ENCODE results near the gene TMC8.

Gene TMC8

GRCh38 chr17:78116411-78116810, 14.2 kb upstream of the TMC8 start:
- no peaks in the 10 kb centered on the region for H3K79me2 ChIP-seq (ENCODE audit: insufficient read depth, low read length)
- no peak overlapping the region for H2AFZ ChIP-seq (ENCODE audit: low read depth, low read length)
- H3K4me3 ChIP-seq (ENCODE audit: low read depth in 1 of 2, low read length in 2 of 2) = no peak overlapping the region
- DNase-seq (no peak), ATAC-seq (ENCODE audit: insufficient read depth, low read depth) (no peak)
- H3K4me1 ChIP-seq (ENCODE audit: insufficient read depth, low read length) = peaks cover 10% of the 10 kb centered on the region
- H3K9me3 ChIP-seq (ENCODE audit: insufficient read depth, low read length, severe bottlenecking) = no peaks in the 10 kb centered on the region
- H3K36me3 ChIP-seq (ENCODE audit: insufficient read depth, low read length) = no peaks in the 10 kb centered on the region; the same call in 1 of the 2 replicates
- no peaks in the 10 kb centered on the region for H3K27me3 ChIP-seq (ENCODE audit: insufficient read depth, low read length, poor library complexity)
- no peak overlapping the region for H3K9ac ChIP-seq (ENCODE audit: low read depth, low read length)
- no peak overlapping the region for H3K27ac ChIP-seq (ENCODE audit: low read length)
- no peaks in the 10 kb centered on the region for H4K20me1 ChIP-seq (ENCODE audit: insufficient read depth, low read length)
- H3K4me2 ChIP-seq (ENCODE audit: insufficient read depth, low read length) = no peak overlapping the region
- TF ChIP-seq CTCF (IDR thresholded peaks at IDR 0.05; ENCODE audit: borderline replicate concordance, extremely low read depth, low read length, poor library complexity, severe bottlenecking) (no peak), EZH2 (IDR thresholded peaks at IDR 0.05; ENCODE audit: borderline replicate concordance, low read depth, low read length, severe bottlenecking) (no peak)

DNA sequence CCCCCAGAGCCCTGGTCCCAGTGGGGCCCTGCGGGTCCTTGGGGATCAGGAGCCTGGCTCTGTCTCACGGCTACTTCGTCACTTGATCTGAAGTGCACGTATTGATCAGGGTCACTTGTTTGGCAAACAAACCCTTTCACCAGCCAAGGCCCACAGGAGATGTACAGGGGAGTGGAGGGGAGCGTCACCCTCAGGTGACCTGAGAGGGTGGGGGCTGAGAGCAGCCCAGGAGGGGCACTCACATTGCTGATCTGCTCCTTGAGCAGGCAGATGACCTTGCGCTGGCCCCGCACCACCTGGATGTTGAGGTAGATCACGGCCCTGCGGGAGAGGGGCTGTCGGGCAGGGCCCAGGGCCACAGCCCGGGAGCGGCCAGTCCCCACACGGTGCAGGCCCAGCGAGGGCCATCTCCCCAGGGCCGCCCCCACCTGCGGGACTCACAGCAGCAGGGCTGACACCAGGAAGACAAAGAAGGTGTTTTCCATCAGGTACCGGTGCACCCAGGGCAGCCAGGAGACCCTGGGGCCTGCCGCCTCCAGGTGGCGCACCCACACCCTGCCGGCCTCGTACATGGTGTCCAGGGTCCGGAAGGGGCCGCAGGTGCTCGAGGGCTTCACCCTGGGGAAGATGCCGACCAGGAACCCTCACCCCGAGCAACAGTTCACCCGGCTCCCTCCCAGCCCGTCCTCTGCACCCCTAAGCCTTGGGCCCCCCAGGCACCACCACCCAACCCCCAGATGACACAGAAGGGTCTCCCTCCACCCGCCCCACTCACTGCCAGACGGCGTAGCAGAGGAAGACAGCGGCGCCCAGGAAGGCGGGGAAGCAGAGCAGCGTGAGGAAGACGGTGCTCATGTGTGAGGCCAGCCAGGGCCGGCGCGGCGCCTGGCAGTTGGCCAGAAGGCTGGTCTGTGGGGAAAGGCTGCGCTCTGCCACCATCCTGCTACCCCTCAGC, 13.3 kb upstream of the TMC8 start:
- H2AFZ ChIP-seq (ENCODE audit: low read depth, low read length) = no peak overlapping the region
- peaks cover 19% of the 10 kb centered on the region for H3K4me1 ChIP-seq (ENCODE audit: insufficient read depth, low read length)
- ATAC-seq (ENCODE audit: insufficient read depth, low read depth) = no peak
- H3K27ac ChIP-seq (ENCODE audit: low read length) = no peak overlapping the region
- H3K79me2 ChIP-seq (ENCODE audit: insufficient read depth, low read length) = no peaks in the 10 kb centered on the region
- H4K20me1 ChIP-seq (ENCODE audit: insufficient read depth, low read length) = no peaks in the 10 kb centered on the region
- no peak overlapping the region for H3K9ac ChIP-seq (ENCODE audit: low read depth, low read length)
- H3K27me3 ChIP-seq (ENCODE audit: insufficient read depth, low read length, poor library complexity) = no peaks in the 10 kb centered on the region
- H3K4me2 ChIP-seq (ENCODE audit: insufficient read depth, low read length) = no peak overlapping the region
- DNase-seq = no peak
- H3K9me3 ChIP-seq (ENCODE audit: insufficient read depth, low read length, severe bottlenecking) = no peaks in the 10 kb centered on the region
- H3K4me3 ChIP-seq (ENCODE audit: low read depth in 1 of 2, low read length in 2 of 2) = no peak overlapping the region
- H3K36me3 ChIP-seq (ENCODE audit: insufficient read depth, low read length) = peaks cover 1% of the 10 kb centered on the region; the same call in 1 of the 2 replicates
- TF ChIP-seq EZH2 (IDR thresholded peaks at IDR 0.05; ENCODE audit: borderline replicate concordance, low read depth, low read length, severe bottlenecking) (no peak), CTCF (IDR thresholded peaks at IDR 0.05; ENCODE audit: borderline replicate concordance, extremely low read depth, low read length, poor library complexity, severe bottlenecking) (peak; percentile 58)

- H3K9ac ChIP-seq (ENCODE audit: low read depth, low read length) = no peak overlapping the region
- peaks cover 14% of the 10 kb centered on the region for H3K36me3 ChIP-seq (ENCODE audit: insufficient read depth, low read length)
These were observed 11.8 kb upstream of the TMC8 start for GRCh38 chr17:78118801-78119241.

More at GRCh38 chr17:78118801-78119241, 11.8 kb upstream of the TMC8 start:
- no peaks in the 10 kb centered on the region for H3K79me2 ChIP-seq (ENCODE audit: insufficient read depth, low read length)
- H3K4me1 ChIP-seq (ENCODE audit: insufficient read depth, low read length) = peaks cover 30% of the 10 kb centered on the region
- H3K4me3 ChIP-seq (ENCODE audit: low read depth in 1 of 2, low read length in 2 of 2) = no peak overlapping the region
- TF ChIP-seq EZH2 (IDR thresholded peaks at IDR 0.05; ENCODE audit: borderline replicate concordance, low read depth, low read length, severe bottlenecking) (no peak), CTCF (IDR thresholded peaks at IDR 0.05; ENCODE audit: borderline replicate concordance, extremely low read depth, low read length, poor library complexity, severe bottlenecking) (no peak)
- H3K27ac ChIP-seq (ENCODE audit: low read length) = 0 out of 2 replicates have a peak overlapping the region, but pooled peaks have one; percentile 23
- H3K4me2 ChIP-seq (ENCODE audit: insufficient read depth, low read length) = no peak overlapping the region
- no peak for DNase-seq
- H3K9me3 ChIP-seq (ENCODE audit: insufficient read depth, low read length, severe bottlenecking) = no peaks in the 10 kb centered on the region
- ATAC-seq (ENCODE audit: insufficient read depth, low read depth) = no peak
- H4K20me1 ChIP-seq (ENCODE audit: insufficient read depth, low read length) = no peaks in the 10 kb centered on the region
- H3K27me3 ChIP-seq (ENCODE audit: insufficient read depth, low read length, poor library complexity) = no peaks in the 10 kb centered on the region
- no peak overlapping the region for H2AFZ ChIP-seq (ENCODE audit: low read depth, low read length)

All from DND-41 (cell line).